HG03521 (cell line): ENCODE results near the gene SYCP2L.
"Not testable (repeated sequence)": the region's sequence is repeated elsewhere in the genome, so short reads cannot be mapped to it uniquely, and the experiment has no call there.

Experiments
- ATAC-seq: cut with Tn5 transposase; IDR thresholded peaks from one replicate; pipeline ENCODE4 v1.9.1; 2021; ENCODE audit warnings: mild to moderate bottlenecking, moderate library complexity; ENCODE audit not compliant: unreplicated experiment

Gene SYCP2L

GRCh38 chr6:10886691-10887502 lies at the start of gene SYCP2L:
Gene SYCP2L (plus strand): TSS chr6:10887052. CDS start chr6:10887127, 75 bp downstream.
- ATAC-seq = no peak

GRCh38 chr6:10837622-10837994 lies 49.2 kb upstream of the SYCP2L start:
- no peak for ATAC-seq

- ATAC-seq = peak; percentile 75
Measured at GRCh38 chr6:10837995-10838793, 48.7 kb upstream of the SYCP2L start, which contains the start of gene MAK. Gene MAK (minus strand): TSS chr6:10838539. CDS start chr6:10830648, 7,891 bp downstream.

- peak; percentile 61 for ATAC-seq
Measured at GRCh38 chr6:10838794-10839333, 48.0 kb upstream of the SYCP2L start.

GRCh38 chr6:10843554-10843953 lies 43.3 kb upstream of the SYCP2L start:
- ATAC-seq = no peak

- ATAC-seq = no peak
Measured at GRCh38 chr6:10847684-10848083, 39.2 kb upstream of the SYCP2L start.

- no peak for ATAC-seq
Measured at GRCh38 chr6:10849901-10850300, 37.0 kb upstream of the SYCP2L start.

GRCh38 chr6:10850728-10851127 lies 36.1 kb upstream of the SYCP2L start:
- ATAC-seq = no peak

- no peak for ATAC-seq
Measured at GRCh38 chr6:10852361-10852960, 34.4 kb upstream of the SYCP2L start.

- not testable (repeated sequence) for ATAC-seq
Measured at GRCh38 chr6:10853849-10854300, 33.0 kb upstream of the SYCP2L start.

GRCh38 chr6:10854922-10855632 lies 31.8 kb upstream of the SYCP2L start:
- no peak for ATAC-seq

- ATAC-seq = no peak
Measured at GRCh38 chr6:10857259-10857658, 29.6 kb upstream of the SYCP2L start.

- ATAC-seq = no peak
Measured at GRCh38 chr6:10861086-10861485, 25.8 kb upstream of the SYCP2L start.

- ATAC-seq = no peak
Measured at GRCh38 chr6:10862361-10862760, 24.5 kb upstream of the SYCP2L start.

GRCh38 chr6:10863031-10863430 lies 23.8 kb upstream of the SYCP2L start:
- ATAC-seq = not testable (repeated sequence)

GRCh38 chr6:10866709-10867108 lies 20.1 kb upstream of the SYCP2L start:
- not testable (repeated sequence) for ATAC-seq

- no peak for ATAC-seq
Measured at GRCh38 chr6:10867952-10868351, 18.9 kb upstream of the SYCP2L start.

- no peak for ATAC-seq
Measured at GRCh38 chr6:10873374-10873773, 13.5 kb upstream of the SYCP2L start.

- no peak for ATAC-seq
Measured at GRCh38 chr6:10874207-10874606, 12.6 kb upstream of the SYCP2L start.

- no peak for ATAC-seq
Measured at GRCh38 chr6:10875026-10875425, 11.8 kb upstream of the SYCP2L start.
